Stimulated activated naive CD8-positive, alpha-beta T cell treated with anti-CD3 and anti-CD28 coated beads, Interleukin-15, amount 100 ng/mL, for 72 hours (primary cell): Measurements from ENCODE around the gene TYK2.

Source experiments
- ATAC-seq: fragments of 150-1000 bp; cut with Tn5 transposase; 2 replicates; pipeline ENCODE4 v1.10.0; 2021; ENCODE audit warnings: mild to moderate bottlenecking, moderate library complexity
- DNase-seq, 2 donors: peaks; one replicate each; pipeline ENCODE4 v3.0.0; 2021 to 2022
- H3K27ac Mint-ChIP-seq, 2 donors: one replicate each; pipeline ENCODE4 v1.8.0; 2022; ENCODE audit warnings: mild to moderate bottlenecking in 2 of 2, mixed read lengths in 2 of 2, moderate library complexity in 2 of 2
- H3K27me3 Mint-ChIP-seq: one replicate; pipeline ENCODE4 v1.8.0; 2022; ENCODE audit warnings: mixed read lengths
- H3K4me1 Mint-ChIP-seq: one replicate; pipeline ENCODE4 v1.8.0; 2022; ENCODE audit warnings: mild to moderate bottlenecking, mixed read lengths
- H3K4me3 Mint-ChIP-seq, 2 donors: one replicate each; pipeline ENCODE4 v1.8.0; 2022; ENCODE audit warnings: mild to moderate bottlenecking in 2 of 2, mixed read lengths in 2 of 2, moderate library complexity in 1 of 2
- H3K9me3 Mint-ChIP-seq, 2 donors: one replicate each; pipeline ENCODE4 v1.8.0; 2022; ENCODE audit warnings: mixed read lengths in 2 of 2

TYK2 gene

DNA sequence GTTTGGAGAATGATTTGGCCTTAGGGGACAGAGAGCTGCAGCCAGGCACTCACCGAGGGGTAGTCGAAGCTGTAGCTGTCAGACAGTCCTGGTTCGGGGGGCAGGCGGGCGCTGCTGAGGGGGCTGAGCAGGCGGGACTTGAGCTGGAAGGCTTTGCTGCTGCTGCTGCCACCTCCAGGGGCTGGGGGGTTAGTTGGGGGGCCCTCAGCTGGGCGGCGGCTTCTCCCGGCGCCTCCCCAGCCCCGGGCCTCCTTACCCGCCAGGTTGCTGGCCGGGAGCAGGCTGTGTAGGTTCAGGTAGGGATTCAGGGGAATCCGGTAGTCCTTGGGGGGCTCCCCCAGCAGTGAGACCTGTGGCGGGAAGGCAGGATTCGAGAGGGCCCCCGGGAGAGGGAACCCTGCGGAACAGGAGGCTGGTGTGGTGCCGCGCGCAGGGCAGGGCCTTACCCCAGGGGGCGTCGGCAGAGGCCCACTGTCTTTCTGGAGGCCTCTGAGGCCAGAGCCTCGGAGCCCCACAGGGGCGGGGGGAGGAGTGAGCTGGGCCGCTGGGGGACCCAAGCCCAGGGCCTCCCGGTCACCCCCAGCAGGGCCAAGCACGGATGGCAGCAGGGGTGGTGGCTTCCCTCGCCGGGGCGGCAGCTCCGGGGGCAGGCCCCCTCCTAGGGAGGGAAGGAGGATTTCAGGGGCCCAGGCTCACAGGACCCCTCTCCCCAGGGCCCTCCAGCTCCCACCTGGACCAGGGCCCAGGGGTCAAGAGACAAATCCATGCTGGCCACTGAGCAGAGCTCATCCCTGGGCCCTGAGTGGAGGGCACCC lies 59.6 kb downstream of the TYK2 start:
- peak overlapping the region; percentile 25 to 48 for H3K27ac Mint-ChIP-seq
- peak; percentile 41 for ATAC-seq
- no peak for DNase-seq
- peaks cover 13% of the 10 kb centered on the region for H3K4me1 Mint-ChIP-seq
- no peak overlapping the region for H3K4me3 Mint-ChIP-seq
- H3K9me3 Mint-ChIP-seq, result no peaks in the 10 kb centered on the region
- H3K27me3 Mint-ChIP-seq, result no peaks in the 10 kb centered on the region

DNA sequence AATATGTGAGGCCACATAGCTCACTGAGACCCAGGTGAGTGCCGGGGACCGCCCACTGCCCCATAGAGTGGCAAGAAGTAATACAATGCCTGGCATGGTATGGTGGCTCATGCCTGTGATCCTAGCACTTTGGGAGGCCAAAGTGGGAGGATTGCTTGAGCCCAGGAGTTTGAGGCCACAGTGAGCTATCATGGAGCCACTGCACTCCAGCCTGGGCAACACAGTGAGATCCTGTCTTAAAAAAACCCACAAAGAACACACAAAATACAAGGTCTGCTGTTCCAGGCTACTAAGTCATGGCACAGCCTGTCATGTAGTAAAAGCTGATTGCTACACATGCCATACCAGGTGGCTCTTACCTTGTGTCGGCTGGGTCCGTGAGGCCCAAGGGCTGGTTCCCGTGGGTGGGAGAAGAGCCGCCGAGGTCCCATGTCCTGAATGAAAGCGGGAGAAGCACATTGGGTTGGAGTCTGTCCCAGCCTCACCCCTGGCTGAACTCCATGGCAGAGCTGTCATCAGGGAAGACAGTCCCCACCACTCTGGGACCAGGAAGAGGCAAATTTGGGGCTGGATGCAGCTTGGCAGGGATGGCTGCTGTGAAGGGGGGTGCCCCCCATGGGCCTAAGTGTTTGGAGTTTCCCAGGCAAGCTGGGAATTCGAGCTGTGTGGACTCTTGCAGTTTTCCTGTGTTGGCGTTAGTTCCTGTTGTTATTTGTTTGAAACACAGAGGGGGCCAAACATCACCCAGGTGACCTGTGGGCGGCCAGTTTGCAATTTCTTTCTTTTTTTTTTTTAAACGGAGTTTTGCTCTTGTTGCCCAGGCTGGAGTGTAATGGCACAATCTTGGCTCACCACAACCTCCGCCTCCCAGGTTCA lies 61.3 kb downstream of the TYK2 start:
- DNase-seq (no peak), ATAC-seq (no peak)
- Mint-ChIP-seq H3K27ac (no peak overlapping the region), H3K27me3 (no peaks in the 10 kb centered on the region), H3K4me3 (no peak overlapping the region), H3K9me3 (no peaks in the 10 kb centered on the region), H3K4me1 (peaks cover 29% of the 10 kb centered on the region)

DNA sequence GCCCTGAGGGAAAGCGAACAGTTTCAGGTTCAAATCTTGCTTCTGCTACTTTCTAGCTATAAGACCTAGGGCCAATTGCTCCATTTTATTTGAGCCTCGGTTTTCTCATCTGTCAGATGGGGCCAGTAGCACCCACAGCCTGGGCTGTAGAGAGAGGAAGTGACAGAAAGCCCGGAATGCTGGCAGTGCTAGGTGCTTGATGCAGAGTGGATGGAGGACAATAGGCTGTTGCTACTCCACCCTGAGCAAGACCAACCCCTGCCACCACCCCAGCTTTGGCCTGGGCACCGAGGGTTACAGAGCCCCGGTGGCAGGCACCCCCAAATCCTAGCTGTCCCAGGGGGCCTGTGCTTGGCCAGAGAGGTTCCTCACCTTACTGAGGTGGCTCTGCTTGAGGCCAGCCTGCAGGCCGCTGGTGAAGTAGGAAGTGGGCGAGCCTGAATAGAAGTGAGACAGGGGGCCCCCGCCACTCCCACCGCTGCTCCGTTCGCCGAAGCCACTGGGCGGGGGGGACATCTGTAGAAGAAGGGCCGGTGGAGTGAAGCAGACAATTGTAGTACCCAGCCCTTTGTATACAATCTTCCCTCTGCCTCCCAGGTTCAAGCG lies 62.4 kb downstream of the TYK2 start:
- ATAC-seq, result no peak
- no peak overlapping the region for H3K4me3 Mint-ChIP-seq
- H3K27me3 Mint-ChIP-seq, result no peaks in the 10 kb centered on the region
- no peak for DNase-seq
- H3K4me1 Mint-ChIP-seq, result peaks cover 29% of the 10 kb centered on the region
- H3K9me3 Mint-ChIP-seq, result no peaks in the 10 kb centered on the region
- H3K27ac Mint-ChIP-seq, result peak overlapping the region in 1 of 2 donors; percentile 4

DNA sequence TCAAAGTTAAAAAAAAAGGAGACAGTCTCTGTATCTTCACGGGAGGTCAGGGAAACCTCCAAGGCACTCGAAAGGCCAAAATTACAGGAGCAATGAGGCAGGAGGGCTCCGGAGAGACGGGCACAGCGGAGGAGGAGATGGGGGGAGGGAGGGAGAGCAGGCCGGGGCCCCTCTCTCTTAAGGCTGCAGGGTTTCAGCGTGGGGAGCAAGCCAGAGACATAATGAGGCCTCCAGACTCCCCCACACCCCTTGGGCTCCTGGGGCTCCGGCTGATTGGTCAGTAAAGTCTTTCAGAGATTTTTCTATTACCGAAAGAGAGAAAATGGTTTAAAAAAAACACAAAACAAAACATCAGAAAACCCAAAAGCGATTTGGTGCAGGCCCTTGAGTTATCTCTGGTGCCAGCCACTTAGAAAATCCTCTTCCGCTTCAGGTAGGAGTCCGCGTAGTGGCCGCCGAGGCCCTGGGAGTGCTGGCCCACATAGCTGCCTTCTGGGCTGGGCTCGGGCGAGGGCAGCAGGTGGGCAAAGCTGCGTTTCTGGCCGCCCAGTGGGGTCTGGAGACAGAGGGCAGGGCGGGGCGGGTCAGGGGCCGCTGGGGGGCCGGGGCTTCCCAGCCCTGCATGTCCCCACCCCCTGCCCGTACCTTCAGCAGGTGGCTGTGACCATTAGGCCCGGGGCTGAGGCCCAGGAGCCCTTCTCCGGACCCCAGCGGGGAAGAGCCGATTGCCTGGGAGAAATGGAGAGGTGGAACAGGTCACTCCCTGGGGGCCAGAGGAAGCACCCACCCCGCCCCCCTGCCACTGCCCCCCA lies 63.1 kb downstream of the TYK2 start:
- peaks cover 29% of the 10 kb centered on the region for H3K4me1 Mint-ChIP-seq
- H3K9me3 Mint-ChIP-seq, result no peaks in the 10 kb centered on the region
- H3K27ac Mint-ChIP-seq, result no peak overlapping the region
- ATAC-seq (no peak), DNase-seq (no peak)
- no peaks in the 10 kb centered on the region for H3K27me3 Mint-ChIP-seq
- no peak overlapping the region for H3K4me3 Mint-ChIP-seq

DNA sequence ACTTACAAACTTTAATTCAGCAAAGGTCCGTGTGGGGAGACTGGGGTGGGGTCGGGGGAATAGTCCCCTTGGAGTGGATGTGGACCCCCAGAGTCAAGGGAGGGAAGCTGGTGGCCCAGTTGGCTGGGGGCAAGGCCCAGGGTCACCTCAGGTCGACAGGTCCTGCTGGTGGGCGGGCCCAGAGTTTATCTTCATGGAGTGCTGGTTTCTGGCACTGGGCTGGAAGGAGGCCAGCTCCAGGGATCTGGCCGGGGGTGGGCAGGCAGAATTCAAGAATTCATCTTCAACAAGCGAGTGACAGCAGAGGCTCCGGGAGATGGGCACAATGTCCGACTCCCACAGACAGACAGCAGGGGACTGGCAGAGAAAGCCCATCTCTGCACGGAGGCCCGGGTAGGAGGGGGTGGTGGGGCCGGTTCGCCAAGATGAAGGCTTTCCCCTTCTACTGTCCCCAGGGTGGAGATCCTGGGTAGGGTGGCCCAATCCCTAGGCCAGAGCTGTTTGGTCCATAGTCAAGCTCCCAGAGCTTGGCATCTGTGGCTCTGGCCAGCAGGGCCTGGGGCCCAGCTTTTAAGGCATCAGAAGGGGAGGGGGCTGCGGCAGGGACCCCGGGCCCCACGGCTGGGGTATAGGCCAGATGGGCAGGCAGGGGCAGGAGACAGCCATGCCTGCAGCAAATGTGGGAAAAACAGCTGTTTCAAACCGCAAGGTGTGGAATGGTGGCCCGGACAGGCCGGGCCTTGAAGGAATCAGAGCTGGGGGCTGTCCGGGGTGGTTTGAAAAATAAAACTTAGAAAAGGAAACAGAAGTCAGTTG lies 63.9 kb downstream of the TYK2 start:
- Mint-ChIP-seq H3K9me3 (no peaks in the 10 kb centered on the region), H3K4me3 (peak overlapping the region; percentile 92 to 97), H3K4me1 (peaks cover 29% of the 10 kb centered on the region), H3K27me3 (no peaks in the 10 kb centered on the region), H3K27ac (peak overlapping the region; percentile 93 to 98)
- no peak for DNase-seq
- peak; percentile 21 for ATAC-seq

DNA sequence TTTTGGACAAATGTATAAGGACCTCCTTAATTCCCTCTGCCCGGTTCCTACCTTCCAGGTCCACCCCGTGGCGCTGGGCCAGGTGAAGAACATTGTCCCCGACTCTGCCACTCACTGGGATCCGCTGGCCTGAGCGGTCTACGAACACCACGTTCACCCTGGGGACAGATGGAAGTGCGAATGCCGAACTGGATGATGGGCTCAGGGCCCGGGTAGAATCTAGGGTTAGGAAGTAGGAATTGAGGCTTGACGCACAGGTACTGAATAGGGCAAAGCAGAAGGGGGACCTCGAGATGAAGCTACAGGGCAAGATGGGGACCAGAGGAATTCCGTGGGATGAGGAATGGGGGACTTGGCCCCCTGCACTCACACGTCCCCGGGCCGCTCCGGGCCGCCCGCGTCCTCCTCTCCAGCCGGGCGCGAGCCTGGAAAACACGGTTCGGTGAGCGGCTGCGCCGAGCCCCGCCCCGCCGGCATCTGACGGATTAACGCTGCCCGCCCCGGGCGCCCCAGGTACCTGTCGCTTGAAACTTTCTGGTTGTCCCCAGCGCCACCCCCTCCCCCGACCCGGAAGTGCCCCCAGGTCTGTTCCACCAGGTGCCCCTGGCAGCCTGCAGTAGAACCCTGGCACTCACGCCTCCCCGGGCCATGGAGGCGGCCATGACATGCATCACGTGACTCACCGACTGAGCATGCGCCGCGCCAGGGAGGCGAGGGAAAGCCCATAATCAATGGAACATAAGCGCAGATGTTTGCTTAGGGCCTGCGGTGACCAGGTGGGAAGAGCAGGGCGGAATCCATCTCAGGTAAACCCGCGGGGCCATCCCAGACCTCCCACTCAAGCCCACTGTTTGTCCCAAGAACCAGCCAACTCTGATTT lies 64.8 kb downstream of the TYK2 start, which contains the start of gene FDX2:
Gene FDX2, minus strand, starts transcription at position 681 of the 880 bp plus-strand sequence. Its CDS starts 19 bp downstream, at position 662.
- Mint-ChIP-seq H3K9me3 (no peaks in the 10 kb centered on the region), H3K27ac (peak within 1 kb of the TSS; percentile 94 to 98), H3K27me3 (no peaks in the 10 kb centered on the region), H3K4me3 (peak within 1 kb of the TSS; percentile 92 to 97), H3K4me1 (peaks cover 29% of the 10 kb centered on the region)
- DNase-seq (peak; percentile 82 to 90), ATAC-seq (peak; percentile 89)

DNA sequence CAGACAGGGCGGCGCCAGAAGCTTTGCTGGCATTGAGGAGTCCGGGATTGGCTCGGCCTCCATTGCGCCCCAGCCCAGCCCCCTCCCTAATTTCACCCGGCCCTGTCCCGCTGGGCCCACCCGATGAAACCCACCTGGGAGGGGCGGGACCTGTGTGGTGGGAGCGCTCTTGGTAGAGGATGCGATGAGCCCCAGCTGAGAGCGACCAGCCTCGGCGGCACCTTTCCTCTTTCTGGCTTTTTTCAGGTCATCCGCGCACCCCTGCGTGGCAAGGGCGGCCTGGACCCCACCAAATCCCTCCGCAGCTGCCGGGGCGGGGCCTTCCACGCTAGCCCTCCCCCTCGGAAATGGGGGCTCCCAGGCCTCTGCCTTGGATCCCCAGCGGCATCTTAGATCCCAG lies 70.9 kb downstream of the TYK2 start, which contains the start of gene ZGLP1:
Gene ZGLP1, minus strand, starts transcription at position 393 of the 400 bp plus-strand sequence.
- Mint-ChIP-seq H3K4me3 (no peak within 1 kb of the TSS), H3K27me3 (no peaks in the 10 kb centered on the region), H3K4me1 (peaks cover 13% of the 10 kb centered on the region), H3K9me3 (no peaks in the 10 kb centered on the region), H3K27ac (no peak within 1 kb of the TSS)
- DNase-seq (no peak), ATAC-seq (no peak)

DNA sequence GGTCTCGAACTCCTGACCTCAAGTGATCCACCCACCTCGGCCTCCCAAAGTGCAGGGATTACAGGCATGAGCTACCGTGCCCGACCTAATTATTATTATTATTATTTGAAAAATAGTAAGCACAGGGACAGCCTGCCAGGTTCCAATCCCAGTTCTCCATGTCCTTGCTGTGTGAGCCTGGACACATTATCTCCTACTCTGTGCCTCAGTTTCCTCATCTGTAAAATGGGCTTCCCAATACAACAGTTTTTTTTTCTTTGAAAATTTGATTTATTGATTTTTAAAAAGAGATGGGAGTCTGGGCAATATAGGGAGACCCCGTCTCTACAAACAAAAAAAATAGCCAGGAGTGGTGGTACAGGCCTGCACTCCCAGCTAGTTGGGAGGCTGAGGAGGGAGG lies 74.0 kb downstream of the TYK2 start:
- peaks cover 18% of the 10 kb centered on the region for H3K4me1 Mint-ChIP-seq
- no peak for ATAC-seq
- H3K27me3 Mint-ChIP-seq, result peaks cover 5% of the 10 kb centered on the region
- H3K27ac Mint-ChIP-seq, result no peak overlapping the region
- no peak overlapping the region for H3K4me3 Mint-ChIP-seq
- H3K9me3 Mint-ChIP-seq, result no peaks in the 10 kb centered on the region
- no peak for DNase-seq

DNA sequence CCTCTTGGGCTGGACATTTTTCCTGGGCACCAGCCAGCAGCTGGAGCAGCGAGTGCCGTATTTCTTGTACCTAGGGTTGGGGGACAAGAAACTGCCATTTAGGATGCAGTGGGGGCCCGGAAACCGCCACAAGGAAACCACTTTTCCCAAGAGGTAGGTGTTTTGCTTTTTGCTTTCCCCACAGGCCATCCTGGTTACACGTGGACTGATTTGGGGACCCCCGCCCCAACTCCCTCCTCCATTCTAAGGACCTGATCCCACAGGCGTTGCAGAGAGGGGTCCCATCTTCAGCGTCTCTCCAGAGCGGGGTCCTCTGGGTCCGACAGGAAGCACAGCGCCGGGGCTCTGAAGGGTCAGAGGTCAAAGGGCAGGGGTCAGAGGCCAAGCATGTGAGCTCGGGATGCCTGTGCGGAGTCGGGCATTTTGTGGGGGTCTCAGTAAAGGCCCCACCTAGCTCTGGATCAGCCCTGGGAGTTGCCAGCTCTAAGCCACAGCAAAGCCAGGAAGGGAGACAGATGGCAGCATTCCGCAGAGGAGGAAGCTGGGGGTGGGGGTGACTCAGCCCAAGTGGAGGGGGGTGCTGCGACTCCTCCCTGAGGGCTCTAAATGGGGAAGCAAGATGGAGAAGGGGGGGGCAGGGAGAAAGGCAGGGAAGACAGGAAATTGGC lies 75.1 kb downstream of the TYK2 start:
- Mint-ChIP-seq H3K4me3 (no peak overlapping the region), H3K27me3 (peaks cover 5% of the 10 kb centered on the region), H3K9me3 (no peaks in the 10 kb centered on the region), H3K4me1 (peaks cover 18% of the 10 kb centered on the region), H3K27ac (no peak overlapping the region)
- DNase-seq (no peak), ATAC-seq (no peak)
